ENCODE results near the gene UHRF1.

GRCh38 chr19:4935444-4935843, 26.1 kb downstream of the UHRF1 start:
- TF ChIP-seq POLR2A (IDR thresholded peaks at IDR 0.05) (no peak), CTCF (IDR thresholded peaks at IDR 0.05) (no peak)
